Psoas muscle (tissue), 8 donors: ENCODE measurements around the gene SLC24A4. TPM values are rescaled to one million over a fixed set of nuclear protein-coding genes. Genes with fewer than 3 reads are reported as not detected.

Experiments
- ATAC-seq, 4 donors: fragments of 200-7000 bp; cut with Tn5 transposase; one replicate each; pipeline ENCODE4 v1.9.1; 2020; ENCODE audit warnings: moderate library complexity in 3 of 4, mild to moderate bottlenecking in 2 of 4
- DNase-seq, 2 donors: peaks; one replicate each; pipeline ENCODE4 v3.0.0-alpha.2; 2020
- H3K27ac ChIP-seq: fragments of 200-600 bp; one replicate; pipeline ENCODE4 v1.8.0; 2022
- H3K27me3 ChIP-seq, 3 donors: fragments of 200-600 bp in 1 of 3; one replicate each; pipeline versions ENCODE4 v1.6.1 to v1.8.0; 2013 to 2022; ENCODE audit warnings: low read length in 2 of 3, mild to moderate bottlenecking in 2 of 3, moderate library complexity in 1 of 3; ENCODE audit not compliant: insufficient read depth in 3 of 3
- H3K36me3 ChIP-seq, 2 donors: fragments of 200-600 bp in 1 of 2; one replicate each; pipeline versions ENCODE4 v1.6.1 to v1.8.0; 2013 to 2022; ENCODE audit warnings: low read depth in 1 of 2, mild to moderate bottlenecking in 1 of 2, moderate library complexity in 1 of 2; ENCODE audit not compliant: insufficient read depth in 1 of 2
- H3K4me1 ChIP-seq: fragments of 200-600 bp; one replicate; pipeline ENCODE4 v1.8.0; 2022
- H3K4me3 ChIP-seq: fragments of 200-600 bp; one replicate; pipeline ENCODE4 v1.8.0; 2022; ENCODE audit warnings: mild to moderate bottlenecking
- H3K9me3 ChIP-seq: fragments of 200-600 bp; one replicate; pipeline ENCODE4 v1.8.0; 2022
- CTCF ChIP-seq: fragments of 200-600 bp; IDR thresholded peaks from one replicate; pipeline ENCODE4 v1.8.0; 2022; ENCODE audit warnings: antibody characterized with exemption
- WGBS, 3 donors: extraction: QIAGEN DNeasy Blood & Tissue Kit; methylation state at CpG; one replicate each; pipeline versions ENCODE4 v1.1.6 to v1.1.7; 2013; 5-methylcytosine and 5-hydroxymethylcytosine counted together
- intact Hi-C, 2 donors: fragments of 100-400 bp; cut with DNase I; formaldehyde crosslinking; loops; one replicate each; pipeline versions ENCODE4 v1.11.0 to v1.14.2; 2022
- polyA plus RNA-seq, 3 donors: library from polyadenylated mRNA; stranded (reverse); fragments of 200-250 nt; gene quantifications; one replicate each; pipeline ENCODE4 v1.2.3, GENCODE V29; 2013
- total RNA-seq, 4 donors: library from RNA; stranded (reverse); fragmentation: NEBNext Ultra II Directional in 2 of 4; extraction: Animal tissue kit (Norgen Biotek cat#: 25700) in 2 of 4; gene quantifications; one replicate each; pipeline versions ENCODE4 v1.2.1 to v1.2.4, GENCODE V29; 2021 to 2023
- donor health status: healthy with polysubstance abuse.
- donor health status: DM: no; HTN: no; CAD: no; lungs with moderate emphysema.
- donor health status: Bipolar disorder and iron deficiency.
- donor health status: healthy.
- donor health status: DM: yes; HTN: yes; CAD: no.
- donor health status: DM: no; HTN: no; CAD: no.
- donor health status: DM: no; HTN: no; CAD: no.
- donor health status: DM: yes; HTN: yes; CAD: no.

The SLC24A4 gene
- total and polyA plus RNA-seq, 7 donors, result 0.21 to 2.3 (median 0.34) TPM

- ATAC-seq, result no peak
- H3K27me3 ChIP-seq, result peaks cover 0 to 2% (median 0%) of the 10 kb centered on the region in 3 donors
- TF ChIP-seq CTCF, result no peak
- H3K36me3 ChIP-seq, result no peaks in the 10 kb centered on the region
- no peak overlapping the region for H3K4me3 ChIP-seq
- 79 to 85% (median 82%) methylated on average over 12 of the region's 12 CpGs for WGBS, 3 donors
- H3K27ac ChIP-seq, result no peak overlapping the region
- DNase-seq, result no peak
- no peaks in the 10 kb centered on the region for H3K9me3 ChIP-seq
- no peaks in the 10 kb centered on the region for H3K4me1 ChIP-seq
- intact Hi-C loops, result no loop called here
Measured at GRCh38 chr14:92525322-92526095, 202.5 kb downstream of the SLC24A4 start.

GRCh38 chr14:92527721-92528120, 204.8 kb downstream of the SLC24A4 start:
- intact Hi-C loops, result no loop called here
- peaks cover 0 to 2% (median 0%) of the 10 kb centered on the region in 3 donors for H3K27me3 ChIP-seq
- no peak for DNase-seq
- H3K36me3 ChIP-seq, result no peaks in the 10 kb centered on the region
- no peaks in the 10 kb centered on the region for H3K4me1 ChIP-seq
- no peaks in the 10 kb centered on the region for H3K9me3 ChIP-seq
- H3K27ac ChIP-seq, result no peak overlapping the region
- no peak overlapping the region for H3K4me3 ChIP-seq
- ATAC-seq, result no peak
- WGBS, 3 donors, result 63 to 76% (median 67%) methylated on average over 14 of the region's 14 CpGs
- no peak for TF ChIP-seq CTCF

- no peak for DNase-seq
- ATAC-seq, result no peak
- no peak overlapping the region for H3K27ac ChIP-seq
- TF ChIP-seq CTCF, result no peak
- WGBS, 3 donors, result 84 to 89% (median 84%) methylated on average over 14 of the region's 14 CpGs
- H3K27me3 ChIP-seq, result peaks cover 0 to 2% (median 0%) of the 10 kb centered on the region in 3 donors
- no peak overlapping the region for H3K4me3 ChIP-seq
- H3K9me3 ChIP-seq, result no peaks in the 10 kb centered on the region
- intact Hi-C loops, result no loop called here
- no peaks in the 10 kb centered on the region for H3K4me1 ChIP-seq
- no peaks in the 10 kb centered on the region for H3K36me3 ChIP-seq
Measured at GRCh38 chr14:92528486-92529100, 205.6 kb downstream of the SLC24A4 start.

DNA sequence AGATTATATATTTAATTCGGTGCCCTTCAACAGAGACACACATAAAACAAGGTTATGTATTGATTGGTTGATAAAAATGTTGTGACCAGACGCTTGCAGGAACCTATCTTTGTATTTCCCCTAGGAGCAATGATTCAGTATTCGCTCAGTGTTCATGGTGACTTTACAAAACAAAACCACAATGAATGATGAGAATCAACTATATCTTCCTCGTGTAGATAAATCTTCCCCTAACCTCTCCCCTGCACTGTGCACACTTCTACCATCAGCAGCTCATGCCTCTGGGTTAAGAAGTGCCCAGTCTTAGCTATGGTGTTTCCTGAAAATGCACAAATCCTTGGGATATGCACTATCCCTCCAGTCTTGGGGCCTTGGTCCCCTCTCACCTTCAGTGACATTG, 206.9 kb downstream of the SLC24A4 start:
- DNase-seq (no peak), ATAC-seq (no peak)
- no peaks in the 10 kb centered on the region for H3K4me1 ChIP-seq
- H3K27me3 ChIP-seq, result peaks cover 0 to 2% (median 0%) of the 10 kb centered on the region in 3 donors
- H3K27ac ChIP-seq, result no peak overlapping the region
- WGBS, 3 donors, result 66 to 82% (median 74%) methylated on average over 4 of the region's 4 CpGs
- intact Hi-C loops, result no loop called here
- H3K9me3 ChIP-seq, result no peaks in the 10 kb centered on the region
- TF ChIP-seq CTCF, result no peak
- H3K4me3 ChIP-seq, result no peak overlapping the region
- no peaks in the 10 kb centered on the region for H3K36me3 ChIP-seq
